Suprapubic skin (tissue), 4 donors: ENCODE measurements around the gene ONECUT3. TPM values are rescaled to one million over a fixed set of nuclear protein-coding genes. Genes with fewer than 3 reads are reported as not detected.

ENCODE experiments used
- DNase-seq, 2 donors: peaks; one replicate each; pipeline ENCODE4 v3.0.0-alpha.2; 2019; ENCODE audit warnings: low spot score in 2 of 2
- H3K27ac ChIP-seq: fragments of 200-600 bp; sonication (generic); one replicate; pipeline ENCODE4 v1.5.1; 2019
- H3K27me3 ChIP-seq: fragments of 200-600 bp; sonication (generic); one replicate; pipeline ENCODE4 v1.5.1; 2019
- H3K36me3 ChIP-seq: fragments of 200-600 bp; sonication (generic); one replicate; pipeline ENCODE4 v1.5.1; 2019
- H3K4me1 ChIP-seq: fragments of 200-600 bp; sonication (generic); one replicate; pipeline ENCODE4 v1.5.1; 2019
- H3K4me3 ChIP-seq: fragments of 200-600 bp; sonication (generic); one replicate; pipeline ENCODE4 v1.5.1; 2019; ENCODE audit warnings: mild to moderate bottlenecking
- H3K9me3 ChIP-seq: fragments of 200-600 bp; sonication (generic); one replicate; pipeline ENCODE4 v1.5.1; 2019
- CTCF ChIP-seq, 2 donors: fragments of 200-600 bp in 1 of 2; fragments of 450-650 bp in 1 of 2; sonication (generic) in 1 of 2; IDR thresholded peaks; one replicate each; pipeline ENCODE4 v1.5.1; 2016 to 2019; ENCODE audit warnings: antibody characterized with exemption in 2 of 2, mild to moderate bottlenecking in 1 of 2, moderate library complexity in 1 of 2
- EP300 ChIP-seq: sonication (generic); formaldehyde crosslinking; IDR thresholded peaks from one replicate; pipeline ENCODE4 v1.6.1; 2017; ENCODE audit warnings: antibody characterized with exemption
- POLR2A ChIP-seq, 2 donors: fragments of 450-650 bp; IDR thresholded peaks; one replicate each; pipeline ENCODE4 v1.6.1; 2017; ENCODE audit warnings: antibody characterized with exemption in 2 of 2, mild to moderate bottlenecking in 2 of 2, moderate library complexity in 2 of 2
- POLR2AphosphoS5 ChIP-seq, 3 donors: sonication (generic); formaldehyde crosslinking; IDR thresholded peaks; one replicate each; pipeline ENCODE4 v1.6.1; 2017; ENCODE audit warnings: antibody characterized with exemption in 3 of 3
- WGBS: methylation state at CpG from one replicate; pipeline ENCODE4 v1.1.5; 2018; 5-methylcytosine and 5-hydroxymethylcytosine counted together
- total RNA-seq, 4 donors: library from RNA; depleted of rRNA; stranded (reverse); fragments of >200 nt; gene quantifications; one replicate each; pipeline ENCODE4 v1.1.0, GENCODE V29; 2016

The ONECUT3 gene
- total RNA-seq, 4 donors from 2014 or later: not detected

DNA sequence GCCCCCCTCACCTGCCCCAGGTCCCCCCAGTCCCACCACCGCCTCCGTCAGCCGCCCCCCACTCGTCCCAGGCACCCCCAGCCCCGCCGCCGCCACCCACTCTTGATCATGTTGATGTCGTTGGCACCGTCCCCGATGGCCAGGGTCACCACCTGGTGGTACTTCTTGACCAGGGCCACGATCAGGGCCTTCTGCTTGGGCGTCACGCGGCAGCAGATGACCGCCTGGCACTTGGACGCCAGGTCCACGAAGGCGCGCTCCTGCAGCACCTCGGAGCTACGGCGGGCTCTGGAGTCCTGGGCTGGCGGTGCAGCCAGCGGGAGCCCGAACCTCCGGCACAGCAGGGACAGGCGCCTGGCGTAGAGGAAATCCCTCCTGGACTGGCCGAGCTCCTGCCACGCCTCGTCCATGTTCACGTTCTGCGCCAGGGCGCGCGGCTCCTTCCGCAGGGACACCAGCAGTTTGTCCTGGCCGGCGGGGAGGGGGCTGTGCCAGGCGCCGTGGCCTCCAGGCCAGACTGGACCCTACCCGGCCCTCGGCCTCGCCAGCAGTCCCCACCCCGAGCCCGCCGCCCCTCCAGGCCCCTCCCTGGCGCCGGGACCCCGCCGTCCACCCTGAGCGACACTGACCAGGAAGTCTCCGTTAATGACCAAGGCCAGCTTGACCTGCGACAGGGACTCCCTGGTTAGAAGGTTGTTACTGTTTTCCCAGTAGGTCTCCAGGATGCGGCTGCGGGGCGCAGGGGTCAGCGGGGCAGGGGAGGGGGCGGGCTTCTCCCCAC lies 36.1 kb downstream of the ONECUT3 start:
- peaks cover 12% of the 10 kb centered on the region for H3K4me1 ChIP-seq
- H3K36me3 ChIP-seq: no peaks in the 10 kb centered on the region
- H3K27ac ChIP-seq: no peak overlapping the region
- peaks cover 57% of the 10 kb centered on the region for H3K27me3 ChIP-seq
- H3K4me3 ChIP-seq: no peak overlapping the region
- WGBS: 18% methylated on average over 6 of the region's 59 CpGs
- no peak for TF ChIP-seq CTCF (IDR thresholded peaks at IDR 0.05)
- TF ChIP-seq POLR2AphosphoS5 (IDR thresholded peaks at IDR 0.05): no peak
- no peak for TF ChIP-seq POLR2A (IDR thresholded peaks at IDR 0.05)
- no peak for TF ChIP-seq EP300
- H3K9me3 ChIP-seq: no peaks in the 10 kb centered on the region
- no peak for DNase-seq

DNA sequence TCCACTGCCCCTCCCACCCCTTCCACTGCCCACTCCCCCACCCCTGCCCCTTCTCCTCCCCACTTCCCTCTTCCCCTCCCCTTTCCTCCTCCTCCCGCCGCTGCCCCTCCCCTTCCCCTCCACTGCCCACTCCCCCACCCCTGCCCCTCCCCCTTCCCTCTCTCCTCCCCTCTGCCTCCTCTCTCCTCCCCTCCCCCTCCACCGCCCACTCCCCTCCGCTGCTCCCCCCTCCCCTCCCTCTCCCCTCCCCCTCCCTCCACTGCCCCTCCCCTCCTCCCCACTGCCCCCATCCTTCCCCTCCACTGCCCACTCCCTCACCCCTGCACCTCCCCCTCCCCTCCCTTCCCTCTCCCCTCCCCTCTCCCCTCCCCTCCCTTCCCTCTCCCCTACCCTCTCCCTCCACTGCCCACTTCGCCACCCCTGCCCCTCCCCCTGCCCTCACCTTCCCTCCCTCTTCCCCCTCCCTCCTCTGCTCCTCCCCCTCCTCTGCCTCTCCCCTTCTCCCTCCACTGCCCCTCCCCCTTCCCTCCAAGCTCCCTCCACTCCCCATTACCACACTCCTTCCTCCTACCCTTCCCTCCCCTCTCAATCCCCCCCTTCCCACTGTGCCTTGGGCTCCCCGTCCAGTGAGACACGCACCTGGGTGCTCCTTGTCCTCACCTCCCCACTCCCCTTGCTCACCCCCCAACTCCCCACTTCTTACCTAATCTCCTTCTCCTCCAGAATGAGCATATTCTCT lies 36.9 kb downstream of the ONECUT3 start:
- no peak for TF ChIP-seq EP300
- TF ChIP-seq POLR2A (IDR thresholded peaks at IDR 0.05): no peak
- no peak for TF ChIP-seq CTCF (IDR thresholded peaks at IDR 0.05)
- TF ChIP-seq POLR2AphosphoS5 (IDR thresholded peaks at IDR 0.05): no peak
- Histone ChIP-seq H3K4me3 (no peak overlapping the region), H3K27me3 (peaks cover 54% of the 10 kb centered on the region), H3K4me1 (peaks cover 12% of the 10 kb centered on the region), H3K27ac (no peak overlapping the region), H3K9me3 (no peaks in the 10 kb centered on the region), H3K36me3 (no peaks in the 10 kb centered on the region)
- WGBS: 31% methylated on average over 2 of the region's 7 CpGs
- DNase-seq: no peak

DNA sequence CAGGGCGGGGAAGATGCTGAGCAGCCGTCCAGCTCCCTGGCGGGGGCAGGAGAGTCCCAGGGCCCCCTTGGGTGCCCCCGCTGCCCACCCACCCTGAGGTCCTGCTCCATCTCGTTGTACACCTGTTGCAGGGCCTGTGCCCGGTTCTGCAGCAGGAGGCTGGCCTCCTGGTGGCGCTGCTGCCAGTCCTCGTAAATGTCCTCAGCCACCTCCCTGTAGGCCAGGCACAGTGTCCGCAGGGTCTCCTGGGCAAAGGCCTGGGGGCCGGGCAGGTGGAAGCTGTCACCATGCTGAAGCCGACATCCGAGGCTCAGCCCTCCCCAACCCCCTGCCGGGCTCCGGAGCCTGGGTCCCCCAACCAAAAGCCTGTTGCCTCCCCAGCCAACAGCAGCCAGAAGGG lies 38.6 kb downstream of the ONECUT3 start:
- no peak for TF ChIP-seq POLR2AphosphoS5 (IDR thresholded peaks at IDR 0.05)
- no peak for TF ChIP-seq CTCF (IDR thresholded peaks at IDR 0.05)
- TF ChIP-seq EP300: no peak
- TF ChIP-seq POLR2A (IDR thresholded peaks at IDR 0.05): no peak
- Histone ChIP-seq H3K4me3 (no peak overlapping the region), H3K36me3 (no peaks in the 10 kb centered on the region), H3K9me3 (no peaks in the 10 kb centered on the region), H3K4me1 (peaks cover 24% of the 10 kb centered on the region), H3K27me3 (peaks cover 55% of the 10 kb centered on the region), H3K27ac (no peak overlapping the region)
- 81% methylated on average over 7 of the region's 14 CpGs for WGBS
- no peak for DNase-seq

GRCh38 chr19:1794424-1795172 lies 41.3 kb downstream of the ONECUT3 start:
- no peak for TF ChIP-seq POLR2A (IDR thresholded peaks at IDR 0.05)
- no peak for TF ChIP-seq EP300
- TF ChIP-seq CTCF (IDR thresholded peaks at IDR 0.05): no peak
- no peak for TF ChIP-seq POLR2AphosphoS5 (IDR thresholded peaks at IDR 0.05)
- no peak overlapping the region for H3K4me3 ChIP-seq
- 59% methylated on average over 16 of the region's 20 CpGs for WGBS
- peaks cover 13% of the 10 kb centered on the region for H3K4me1 ChIP-seq
- DNase-seq: no peak
- H3K9me3 ChIP-seq: no peaks in the 10 kb centered on the region
- H3K27ac ChIP-seq: no peak overlapping the region
- H3K27me3 ChIP-seq: peaks cover 36% of the 10 kb centered on the region
- no peaks in the 10 kb centered on the region for H3K36me3 ChIP-seq
